T-helper 1 cell treated with Interleukin-12 subunit alpha and Interleukin-12 subunit beta and Interleukin-4 antibody, amounts not matched to agents 30 ng/mL and 1 ng/mL, for 36 hours (primary cell): ENCODE data around the gene NSMF. TPM values are rescaled to one million over a fixed set of nuclear protein-coding genes. Genes with fewer than 3 reads are reported as not detected.
"Not testable (repeated sequence)": the region's sequence is repeated elsewhere in the genome, so short reads cannot be mapped to it uniquely, and the experiment has no call there.

Source experiments
- intact Hi-C: fragments of 100-400 bp; cut with micrococcal nuclease; formaldehyde crosslinking; loops from one replicate; pipeline ENCODE4 v1.15.1; 2024
- total RNA-seq: library from RNA; stranded (reverse); gene quantifications from 2 replicates; pipeline ENCODE4 v1.2.3, GENCODE V29; 2022

The NSMF gene
- total RNA-seq, 1 donor from 2014 or later: 30.5 TPM

DNA sequence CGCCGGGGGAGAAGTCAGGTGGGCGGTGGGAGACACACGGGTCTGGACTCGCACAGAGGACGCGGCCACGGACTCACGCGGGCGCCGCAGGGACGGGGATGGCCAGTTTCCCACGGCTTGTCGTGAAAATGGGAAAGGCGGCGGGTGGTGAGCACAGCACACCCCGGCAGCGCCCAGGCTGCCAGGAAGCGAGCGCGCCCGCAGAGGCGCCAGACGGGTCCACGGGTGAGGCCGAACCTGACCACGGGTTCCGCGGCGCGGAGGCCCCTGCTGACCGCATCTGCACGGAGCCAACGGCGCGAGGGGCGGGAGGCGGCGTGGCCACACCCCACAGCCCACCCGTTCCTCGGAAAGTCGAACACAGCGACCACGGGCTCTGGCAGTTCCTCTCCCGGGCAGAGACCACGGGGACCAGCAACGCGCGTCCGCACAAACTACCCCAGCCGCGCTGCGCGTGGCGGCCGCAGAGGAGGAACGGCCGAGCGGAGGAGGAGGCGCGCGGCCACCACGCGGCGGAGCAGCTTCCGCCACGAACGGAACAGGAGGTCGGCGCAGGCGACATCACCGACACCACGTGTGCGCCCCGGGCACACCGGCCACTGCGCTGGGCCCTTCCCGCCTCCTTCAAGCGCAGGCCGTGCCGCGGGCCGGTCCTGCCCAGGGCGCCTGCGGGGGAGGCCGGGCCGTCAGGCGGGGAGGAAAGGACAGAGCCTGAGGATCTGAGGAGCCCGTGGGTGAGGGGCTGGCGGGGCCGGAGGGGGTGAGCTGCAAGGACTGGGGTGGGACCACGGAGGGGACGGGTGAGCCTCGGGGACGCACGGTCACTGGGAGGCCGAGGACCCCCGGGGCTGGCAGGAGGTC lies 41.7 kb downstream of the NSMF start:
- intact Hi-C loops: no loop called here

DNA sequence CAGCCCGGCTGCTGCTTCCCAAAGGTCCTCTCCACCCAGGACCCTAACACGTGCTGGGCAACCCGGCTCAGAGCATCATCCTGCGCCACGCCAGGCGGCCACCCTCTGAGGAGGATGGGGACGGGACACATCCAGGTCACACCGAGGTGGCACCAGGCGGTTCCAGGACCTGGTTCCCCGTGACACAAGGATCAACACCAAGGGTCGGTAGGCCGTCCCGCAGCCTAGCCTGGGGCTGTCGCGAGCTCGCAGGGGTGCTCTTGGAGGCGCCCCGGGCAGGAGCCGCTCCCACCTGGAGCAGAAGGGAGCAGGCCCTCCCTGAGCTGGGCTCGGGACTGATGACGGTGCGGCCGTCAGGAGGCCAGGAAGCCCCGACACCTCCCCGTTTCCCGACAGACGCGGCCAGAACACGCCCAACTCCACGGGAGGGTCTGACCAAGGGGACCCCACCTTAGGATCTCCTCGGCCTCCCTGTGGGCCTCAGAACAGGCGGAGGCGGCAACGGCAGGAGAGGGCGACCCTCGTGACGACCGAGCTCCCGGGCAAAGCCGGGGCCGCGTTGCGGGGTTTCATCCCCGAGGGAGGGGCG lies 42.5 kb downstream of the NSMF start:
- intact Hi-C loops: no loop called here

DNA sequence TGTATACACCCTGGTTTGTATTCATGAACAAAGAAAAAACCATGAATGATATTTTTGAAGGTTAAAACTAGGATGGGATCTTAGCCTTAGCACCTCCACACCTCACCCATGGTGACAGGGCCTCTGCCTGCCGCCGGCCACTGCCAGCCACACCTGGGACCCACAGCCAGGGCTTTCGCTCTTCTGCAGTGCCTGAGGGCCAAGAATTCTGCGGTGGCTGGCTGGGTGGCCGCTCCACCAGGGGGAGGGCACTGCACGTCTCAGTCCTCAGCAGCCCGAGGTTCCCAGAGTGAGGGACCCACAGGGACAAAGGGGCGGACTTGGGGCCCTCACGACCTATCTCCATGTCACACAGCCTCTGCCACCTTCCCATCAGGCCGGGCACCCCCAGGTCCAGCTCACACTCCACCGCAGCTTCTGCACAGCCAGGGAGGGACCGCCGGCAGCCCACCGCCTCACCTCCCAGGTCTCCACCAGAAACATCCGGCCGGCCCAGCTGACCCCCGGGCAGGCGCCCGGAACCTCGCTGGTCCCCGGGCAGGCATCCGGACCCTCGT lies 43.0 kb downstream of the NSMF start:
- intact Hi-C loops: no loop called here

DNA sequence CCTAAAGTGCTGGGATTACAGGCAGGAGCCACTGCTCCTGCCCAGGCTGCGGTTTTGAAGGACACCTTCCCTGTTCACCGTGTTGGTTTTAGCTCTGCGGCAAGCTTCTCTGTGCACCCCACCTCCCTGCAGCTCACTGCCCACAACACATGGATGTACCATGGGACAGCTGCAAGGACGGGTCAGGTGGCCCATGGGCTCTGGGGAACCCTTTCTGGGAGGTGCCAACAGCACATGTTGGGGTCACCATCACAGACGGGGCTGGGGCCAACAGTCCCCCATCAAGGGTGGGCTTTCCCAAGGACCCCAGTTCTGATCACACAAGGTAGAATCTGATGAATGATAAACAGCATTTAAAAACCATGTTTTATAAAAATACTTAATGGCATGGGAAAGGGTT lies 43.7 kb downstream of the NSMF start:
- intact Hi-C loops: no loop called here

DNA sequence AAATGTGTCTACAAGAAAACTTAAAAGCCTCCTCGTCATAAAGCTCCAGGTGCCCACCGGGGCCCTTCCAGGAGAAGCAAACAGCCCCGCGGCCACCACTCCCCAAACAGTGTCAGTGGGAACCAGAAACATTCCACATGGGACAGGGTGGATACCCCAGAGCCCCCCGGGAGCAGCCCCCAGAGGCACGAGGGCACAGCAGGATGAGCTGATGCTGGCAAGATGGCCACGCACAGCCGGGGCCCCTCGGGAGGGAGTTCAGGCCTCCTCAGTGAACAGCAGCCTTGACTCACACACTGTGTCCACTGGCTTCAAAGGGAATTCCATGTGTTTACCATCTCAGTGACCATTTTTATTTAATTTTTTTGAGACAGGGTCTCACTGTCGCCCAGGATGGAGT lies 46.7 kb downstream of the NSMF start:
- intact Hi-C loops: no loop called here

DNA sequence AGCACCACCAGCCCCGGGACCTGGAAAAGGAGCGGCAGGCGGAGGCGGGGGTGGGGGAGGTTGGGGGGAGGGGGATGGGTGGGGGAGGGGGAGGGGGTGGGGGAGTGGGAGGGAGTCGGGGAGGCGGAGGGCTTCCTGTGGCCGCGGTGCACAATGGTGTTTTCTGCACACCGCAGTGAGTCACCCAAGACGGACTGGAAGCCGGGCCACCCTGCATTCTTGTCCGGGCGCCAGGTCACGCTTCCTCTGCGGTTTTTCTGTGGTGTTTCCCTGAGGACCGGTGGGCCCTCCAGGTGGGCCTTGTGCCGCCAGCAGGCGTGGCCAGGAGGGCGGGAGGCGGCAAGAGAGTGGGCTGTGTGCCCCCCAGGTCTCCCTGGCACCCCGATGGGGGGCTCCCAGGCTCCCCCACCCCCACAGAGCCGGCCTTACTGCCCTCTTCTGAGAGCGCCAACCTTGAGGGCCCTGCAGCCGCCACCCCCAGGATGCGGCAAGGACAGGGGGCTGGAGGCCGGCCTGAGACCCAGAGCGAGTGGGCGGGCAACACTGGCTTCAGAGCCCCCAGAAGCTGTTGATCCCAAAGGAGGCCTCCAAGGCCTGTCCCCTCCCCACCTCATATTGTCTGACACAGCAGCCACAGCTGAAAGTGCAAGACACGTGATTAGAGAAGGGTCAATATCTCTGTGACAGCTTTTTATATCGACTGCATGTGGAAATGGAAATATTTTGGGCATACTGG lies 47.3 kb downstream of the NSMF start:
- intact Hi-C loops: no loop called here

DNA sequence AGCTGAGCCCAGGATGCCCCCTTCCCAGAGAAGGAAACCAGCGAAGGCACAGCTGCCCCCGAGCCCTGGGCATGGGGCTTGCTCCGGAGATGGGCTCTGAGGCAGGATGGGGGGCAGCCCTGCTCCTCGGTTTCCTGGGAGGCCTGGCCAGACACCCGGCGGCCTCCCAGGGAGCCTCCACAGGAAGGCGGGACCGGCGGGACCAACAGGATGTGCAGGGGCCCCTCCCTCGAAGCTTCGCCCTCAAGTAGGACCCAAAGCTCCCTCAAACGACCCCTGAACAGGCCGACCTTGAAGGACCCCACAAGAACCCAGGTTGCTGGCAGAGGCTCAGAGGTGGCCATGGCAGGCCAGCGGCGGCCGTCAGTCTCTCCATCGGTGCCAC lies 47.9 kb downstream of the NSMF start:
- intact Hi-C loops: no loop called here

DNA sequence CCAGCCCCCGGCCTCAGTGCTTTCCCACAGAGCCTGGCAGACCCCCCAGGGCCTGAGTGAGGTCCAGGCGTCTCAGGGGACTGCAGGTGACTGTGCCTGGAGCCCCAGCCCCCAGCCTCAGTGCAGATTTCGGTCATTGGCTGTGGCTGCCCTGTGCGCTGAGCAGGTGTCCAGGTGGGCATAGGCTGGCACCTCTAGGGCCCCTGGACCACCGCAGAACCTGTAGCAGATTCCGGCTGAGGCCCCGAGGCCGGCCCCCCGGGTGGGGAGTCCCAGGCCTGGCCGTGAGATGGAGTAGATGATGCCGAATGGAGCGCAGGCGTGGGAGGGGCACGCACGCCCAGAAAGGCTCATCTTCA lies 48.3 kb downstream of the NSMF start:
- intact Hi-C loops: no loop called here

DNA sequence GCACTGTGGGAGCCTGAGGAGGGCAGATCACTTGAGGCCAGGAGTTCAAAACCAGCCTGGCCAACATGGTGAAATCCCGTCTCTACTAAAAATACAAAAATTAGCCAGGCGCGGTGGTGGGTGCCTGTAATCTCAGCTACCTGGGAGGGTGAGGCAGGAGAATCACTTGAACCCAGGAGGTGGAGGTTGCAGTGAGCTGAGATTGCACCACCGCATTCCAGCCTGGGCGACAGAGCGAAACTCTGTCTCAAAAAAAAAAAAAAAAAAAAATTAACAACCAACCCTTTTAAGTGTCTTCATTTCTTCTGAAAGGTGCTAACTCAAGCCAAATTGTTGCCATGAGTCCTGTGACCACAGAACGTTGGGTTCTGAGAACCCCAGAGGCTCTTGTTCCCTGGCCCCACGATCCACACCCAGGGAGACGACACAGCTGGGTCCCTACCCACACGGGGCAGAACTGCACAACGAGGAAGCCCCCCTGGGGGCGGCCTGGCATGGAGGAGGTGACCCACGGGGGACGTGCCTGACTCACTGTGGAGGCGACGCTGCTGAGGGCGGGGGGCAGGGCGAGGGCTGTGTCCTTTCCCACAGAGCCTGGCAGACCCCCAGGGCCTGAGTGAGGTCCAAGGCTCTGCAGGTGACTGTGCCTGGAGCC lies 48.8 kb downstream of the NSMF start:
- intact Hi-C loops: not testable (repeated sequence)

DNA sequence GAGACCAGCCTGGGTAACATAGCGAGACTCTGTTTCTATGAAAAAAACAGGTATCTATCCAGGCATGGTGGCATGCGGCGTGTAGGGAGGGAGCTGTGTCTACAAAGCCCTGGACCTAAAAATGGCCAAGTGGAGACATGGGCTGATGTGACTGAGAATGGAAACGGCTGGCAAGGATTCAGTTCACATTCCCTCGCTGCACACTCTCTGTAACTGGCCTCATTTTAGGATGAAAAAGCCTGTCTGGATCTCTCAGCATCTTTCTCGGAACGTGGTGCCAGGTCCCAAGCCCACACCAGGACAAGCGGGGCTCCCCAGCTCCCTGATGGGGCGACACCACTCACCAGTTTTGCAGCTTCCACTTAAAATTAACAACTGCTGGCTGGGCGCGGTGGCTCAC lies 49.6 kb downstream of the NSMF start:
- intact Hi-C loops: no loop called here

DNA sequence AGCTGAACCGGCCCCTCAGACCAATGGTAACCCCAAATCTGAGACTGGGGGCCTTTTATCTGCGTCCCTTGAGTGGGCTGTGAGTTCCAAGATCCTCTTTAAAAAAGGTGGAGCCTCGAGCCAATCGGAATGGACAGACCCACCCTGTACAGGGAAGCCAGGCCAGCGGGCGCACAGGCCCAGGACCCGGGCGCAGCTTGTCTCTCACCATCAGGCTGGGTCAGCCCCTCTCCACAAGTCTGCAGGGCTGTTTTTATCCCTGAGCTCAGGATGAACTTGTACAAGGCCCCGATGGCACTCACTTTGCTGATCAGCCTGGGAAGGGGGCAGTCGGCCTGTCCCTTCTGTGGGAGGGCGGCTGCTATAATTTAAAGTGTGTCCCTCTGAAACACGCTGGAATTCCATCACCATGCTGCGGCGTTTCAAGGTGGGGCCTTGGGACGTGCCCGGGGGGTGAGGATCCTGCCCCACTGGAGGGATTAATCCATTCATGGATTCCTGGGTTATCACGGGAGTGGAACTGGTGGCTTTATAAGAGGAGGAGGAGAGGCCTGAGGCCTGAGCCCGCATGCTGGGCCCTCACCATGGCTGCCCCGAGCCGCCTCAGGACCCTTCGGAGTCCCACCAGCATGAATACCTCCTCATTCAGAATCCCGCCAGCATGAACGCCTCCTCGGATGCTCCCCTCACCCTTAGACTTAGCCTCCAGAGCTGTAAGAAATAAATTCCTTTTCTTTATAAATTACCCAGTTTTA lies 50.3 kb downstream of the NSMF start:
- intact Hi-C loops: no loop called here

DNA sequence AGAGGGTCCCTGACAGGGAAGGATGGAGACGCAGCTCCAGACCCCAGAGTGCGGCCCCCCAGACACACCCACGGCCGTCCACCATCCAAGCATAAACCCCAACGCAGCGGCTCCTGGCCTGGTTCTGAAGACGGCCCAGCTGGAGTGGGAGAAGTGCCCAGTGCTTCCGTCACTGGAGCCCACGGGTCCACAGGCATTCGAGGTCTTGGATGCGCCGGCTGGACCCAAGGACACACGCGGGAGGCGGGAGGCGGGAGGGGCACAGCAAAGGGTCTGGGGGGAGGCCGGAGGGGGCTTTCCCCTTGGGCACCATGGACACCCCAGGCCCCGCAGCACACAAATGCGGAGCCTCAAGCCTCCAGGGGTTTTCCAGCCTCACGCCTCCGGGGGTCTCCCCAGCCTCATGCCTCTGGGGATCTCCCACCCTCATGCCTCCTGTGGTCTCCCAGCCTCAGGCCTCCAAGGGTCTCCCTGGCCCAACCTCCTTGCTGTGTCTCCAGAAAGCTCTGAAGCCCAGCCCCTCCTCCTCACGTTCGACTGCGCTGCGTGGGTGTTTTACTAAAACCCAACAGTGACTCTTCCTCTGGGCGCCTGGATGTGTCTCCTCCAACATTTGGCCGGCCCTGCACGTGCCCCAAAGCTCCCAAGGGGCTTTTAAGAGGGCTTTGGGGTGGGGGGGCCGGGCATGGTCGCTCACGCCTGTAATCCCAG lies 51.4 kb downstream of the NSMF start:
- intact Hi-C loops: loop anchor here (1.0 kb wide), 2 partner anchors 16 to 112 kb away; partner anchors contain the start of genes EXD3 and NOXA1

DNA sequence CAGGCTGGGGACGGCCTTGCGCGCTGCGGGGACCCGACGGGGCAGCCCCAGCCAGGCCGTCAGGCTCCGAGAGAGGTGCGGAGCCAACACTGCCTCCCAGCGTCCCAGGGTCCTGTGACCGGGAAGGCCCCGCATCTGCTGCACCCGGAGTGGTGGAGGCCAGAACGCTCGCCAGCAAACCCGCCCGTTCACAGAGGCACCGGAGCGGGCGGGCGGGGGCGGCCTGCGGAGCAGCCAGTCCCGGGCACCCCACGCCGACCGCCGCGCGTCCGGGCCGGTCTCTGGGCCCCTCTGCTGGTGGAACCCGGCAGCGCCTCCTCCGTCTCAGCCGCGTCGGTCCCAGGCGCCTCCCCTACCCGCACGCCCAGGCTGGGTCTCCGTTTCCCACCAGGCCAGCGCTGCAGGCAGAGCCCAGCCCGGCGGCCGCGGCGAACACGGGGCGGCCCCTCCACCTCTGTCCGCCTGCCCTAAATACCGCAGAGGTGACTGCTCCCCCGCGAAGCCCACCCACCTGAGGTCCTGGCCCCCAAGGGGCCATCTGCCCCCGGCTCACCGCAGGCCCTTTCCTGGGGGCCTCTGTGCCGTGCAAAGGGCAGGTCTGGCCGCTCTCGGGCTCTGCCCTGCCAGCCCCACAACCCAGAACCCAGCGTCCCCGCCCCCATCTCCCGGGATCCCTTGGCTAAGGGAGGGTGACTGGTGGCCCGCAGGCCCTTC lies 52.1 kb downstream of the NSMF start:
- intact Hi-C loops: loop anchor here (1.0 kb wide), 2 partner anchors 16 to 112 kb away; partner anchors contain the start of genes EXD3 and NOXA1

DNA sequence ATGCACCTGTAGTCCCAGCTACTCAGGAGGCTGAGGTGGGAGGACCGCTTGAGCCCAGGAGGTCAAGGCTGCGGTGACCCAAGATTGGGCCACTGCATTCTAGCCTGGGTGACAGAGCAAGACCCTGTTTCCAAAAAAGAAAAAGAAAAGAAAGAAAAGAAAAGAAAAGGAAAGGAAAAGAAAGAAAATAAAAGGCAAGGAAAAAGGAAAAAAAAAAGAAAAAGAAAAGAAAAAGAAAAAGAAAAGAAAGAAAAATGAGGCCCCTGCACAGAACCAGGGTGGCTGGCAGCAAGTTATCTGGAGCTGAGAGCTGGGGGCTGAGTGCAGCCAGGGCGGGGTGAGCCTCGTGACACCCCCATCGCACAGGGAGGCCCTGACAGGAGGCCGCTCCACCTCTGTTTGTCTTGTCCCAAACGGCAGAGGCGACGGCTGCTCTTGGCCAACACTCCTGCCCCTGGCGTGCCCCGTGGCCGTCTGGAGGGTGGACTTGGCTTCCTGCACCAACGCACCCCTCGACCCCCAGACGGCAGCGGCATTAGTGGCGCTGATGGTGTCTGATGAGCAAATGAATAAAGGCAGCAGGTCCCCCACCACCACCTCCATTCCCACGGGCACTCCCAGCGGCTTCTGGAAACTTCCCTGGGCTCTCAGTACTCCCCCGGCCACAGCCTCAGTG lies 52.9 kb downstream of the NSMF start:
- intact Hi-C loops: no loop called here

DNA sequence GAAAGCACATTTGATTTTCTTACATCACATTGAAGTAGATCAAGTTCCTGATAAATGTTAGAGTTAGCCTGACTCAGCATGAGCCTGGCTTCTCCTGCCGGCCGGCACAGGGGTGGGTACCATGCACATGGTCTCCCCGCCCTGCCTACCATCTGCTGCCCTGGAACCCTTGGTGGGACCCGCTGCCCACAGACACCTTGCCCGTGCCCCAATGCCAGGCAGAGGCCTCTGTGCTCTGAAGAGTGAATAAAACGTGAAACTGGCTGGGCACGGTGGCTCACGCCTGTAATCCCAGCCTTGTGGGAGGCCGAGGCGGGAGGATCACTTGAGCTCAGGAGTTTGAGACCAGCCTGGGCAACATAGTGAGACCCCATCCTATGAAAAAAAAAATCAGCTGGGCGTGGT lies 53.5 kb downstream of the NSMF start:
- intact Hi-C loops: no loop called here

DNA sequence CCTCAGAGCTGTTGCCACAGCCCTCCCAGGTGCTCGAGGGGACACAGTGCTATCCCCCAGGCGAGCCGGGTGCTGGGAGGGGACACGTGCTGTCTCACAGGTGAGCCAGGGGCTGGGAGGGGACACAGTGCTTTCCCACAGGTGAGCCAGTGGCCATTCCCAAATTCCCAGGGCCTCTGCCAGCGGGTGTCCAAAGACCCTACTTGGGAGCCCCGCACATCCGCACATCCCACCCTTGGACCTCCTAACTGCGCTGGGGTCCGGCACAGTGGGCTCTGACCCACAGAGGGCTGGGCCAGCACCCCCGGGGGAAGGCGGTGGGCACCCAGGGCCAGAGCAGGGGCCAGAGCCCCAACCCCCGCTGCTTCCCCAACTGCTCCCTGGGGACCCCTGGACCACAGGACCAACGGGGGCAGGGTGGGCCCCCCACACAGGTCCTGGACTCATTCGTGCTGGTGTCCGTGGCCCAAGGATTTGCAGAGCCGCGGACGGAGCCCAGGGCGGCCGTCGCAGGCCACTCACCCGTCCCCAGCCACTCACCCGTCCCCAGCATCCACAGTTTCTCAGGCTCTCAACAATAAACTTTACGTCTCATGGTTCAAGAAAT lies 54.1 kb downstream of the NSMF start:
- intact Hi-C loops: no loop called here

DNA sequence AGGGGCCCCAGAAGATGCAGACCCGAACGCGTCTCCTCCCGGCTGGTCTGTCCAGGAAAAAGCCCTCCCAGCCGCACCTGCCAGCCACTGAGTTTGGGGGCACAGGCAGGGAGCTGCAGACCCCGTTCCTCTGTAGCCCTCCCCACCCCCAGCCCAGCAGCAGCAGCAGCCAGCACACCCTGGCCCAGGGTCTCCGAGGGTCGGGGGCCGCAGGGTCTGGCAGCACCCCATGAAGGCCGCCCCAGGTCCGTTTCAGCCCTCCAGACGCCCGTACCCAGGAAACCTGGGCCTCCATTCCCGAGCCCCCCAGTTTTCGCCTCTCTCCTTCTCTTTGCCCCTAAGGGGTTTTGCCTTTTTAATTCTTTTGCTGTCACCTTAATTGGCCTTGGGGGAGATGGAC lies 55.9 kb downstream of the NSMF start:
- intact Hi-C loops: no loop called here

DNA sequence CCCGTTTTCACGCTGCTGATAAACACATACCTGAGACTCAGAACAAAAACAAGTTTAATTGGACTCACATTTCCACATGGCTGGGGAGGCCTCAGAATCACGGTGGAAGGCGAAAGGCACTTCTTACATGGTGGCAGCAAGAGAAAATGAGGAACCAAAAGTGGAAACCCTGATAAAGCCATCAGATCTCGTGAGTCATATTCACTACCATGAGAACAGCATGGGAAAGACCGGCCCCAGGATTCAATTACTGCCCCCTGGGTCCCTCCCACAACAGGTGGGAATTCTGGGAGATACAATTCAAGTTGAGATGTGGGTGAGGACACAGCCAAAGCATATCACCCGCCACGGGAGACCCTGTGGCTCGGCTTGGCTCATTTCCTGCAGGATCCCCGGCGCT lies 56.4 kb downstream of the NSMF start:
- intact Hi-C loops: no loop called here
